K562 (cell line): ENCODE data around the gene MMP19. TPM values are rescaled to one million over a fixed set of nuclear protein-coding genes. Genes with fewer than 3 reads are reported as not detected.

Experiments
- ARID3A ChIP-seq: IDR thresholded peaks from 2 replicates; pipeline ENCODE4 v1.6.1; 2012; ENCODE audit warnings: low read depth, low read length, improper control_type of control experiment, borderline replicate concordance
- FUS ChIP-seq: fragments of 200-400 bp; formaldehyde crosslinking; optimal IDR thresholded peaks from 2 replicates; pipeline ENCODE3; 2017; ENCODE audit warnings: low read depth, low read length
- GATAD2A ChIP-seq: fragments of 450-650 bp; IDR thresholded peaks from 2 replicates; pipeline ENCODE4 v1.6.1; 2017
- HDAC2 ChIP-seq: fragments of 450-650 bp; IDR thresholded peaks from 2 replicates; pipeline ENCODE4 v1.6.1; 2016; ENCODE audit warnings: mild to moderate bottlenecking
- KLF1 ChIP-seq: fragments of 450-650 bp; IDR thresholded peaks from 2 replicates; pipeline ENCODE4 v1.6.1; 2016; ENCODE audit warnings: missing genetic modification characterization, missing compliant biosample characterization
- MXI1 ChIP-seq: IDR thresholded peaks from 2 replicates; pipeline ENCODE4 v1.6.1; 2011; ENCODE audit warnings: low read depth, mild to moderate bottlenecking, improper control_type of control experiment, low read length
- MYBL2 ChIP-seq, 2 experiments: fragments of 450-650 bp in 1 of 2; sonication (generic) in 1 of 2; formaldehyde crosslinking in 1 of 2; IDR thresholded peaks; 2 replicates each; pipeline versions ENCODE4 v1.6.1 to v1.8.1; 2017 to 2022; ENCODE audit warnings: borderline replicate concordance in 1 of 2, inconsistent platforms in 1 of 2, low read depth in 1 of 2, mild to moderate bottlenecking in 1 of 2, missing genetic modification reagents in 1 of 2, moderate library complexity in 1 of 2
- NFE2 ChIP-seq: IDR thresholded peaks from 2 replicates; pipeline ENCODE4 v1.6.1; 2014; ENCODE audit warnings: antibody characterized with exemption, low read depth
- NRF1 ChIP-seq, 2 experiments: fragments of 450-650 bp; IDR thresholded peaks in 1 of 2; conservative IDR thresholded peaks in 1 of 2; 2 replicates each; pipeline ENCODE4 v1.6.1; 2014; ENCODE audit warnings: mild to moderate bottlenecking in 2 of 2
- SAP30 ChIP-seq: fragments of 200-600 bp; sonication (generic); IDR thresholded peaks from 2 replicates; pipeline ENCODE4 v1.6.1; 2012; ENCODE audit warnings: borderline replicate concordance, low read depth, mild to moderate bottlenecking, moderate library complexity, low read length, control low read depth, inconsistent platforms; ENCODE audit not compliant: insufficient read depth, poor library complexity, severe bottlenecking
- SMAD2 ChIP-seq: fragments of 150-350 bp; IDR thresholded peaks from 2 replicates; pipeline ENCODE4 v1.6.1; 2014; ENCODE audit warnings: low read depth, mild to moderate bottlenecking, low read length
- TEAD1 ChIP-seq, 2 experiments: fragments of 450-650 bp in 1 of 2; sonication (generic) in 1 of 2; formaldehyde crosslinking; IDR thresholded peaks; 2 replicates each; pipeline versions ENCODE4 v1.4.0 to v1.8.0; 2020 to 2022; ENCODE audit warnings: mild to moderate bottlenecking in 2 of 2, missing genetic modification reagents in 1 of 2
- YY1 ChIP-seq, 3 experiments: IDR thresholded peaks; 2 replicates each; pipeline ENCODE4 v1.6.1; 2011; ENCODE audit warnings: low read length in 2 of 3, mild to moderate bottlenecking in 2 of 3, moderate library complexity in 2 of 3, borderline replicate concordance in 1 of 3, control low read depth in 1 of 3, low read depth in 1 of 3; ENCODE audit not compliant: insufficient read depth in 3 of 3, insufficient replicate concordance in 2 of 3, control insufficient read depth in 1 of 3, insufficient read length in 1 of 3; ENCODE audit errors: extremely low read depth in 1 of 3
- ZFX ChIP-seq: sonication (generic); formaldehyde crosslinking; IDR thresholded peaks from 2 replicates; pipeline ENCODE4 v1.8.0; 2022; ENCODE audit warnings: mild to moderate bottlenecking, missing genetic modification reagents, moderate library complexity
- ZNF12 ChIP-seq: sonication (generic); formaldehyde crosslinking; IDR thresholded peaks from 2 replicates; pipeline ENCODE4 v1.4.0; 2020; ENCODE audit warnings: mild to moderate bottlenecking, missing genetic modification reagents
- ZNF253 ChIP-seq: fragments of 250-450 bp; sonication (Bioruptor Pico); conservative IDR thresholded peaks from 2 replicates; pipeline ENCODE4 v1.6.1; 2021; ENCODE audit warnings: mild to moderate bottlenecking
- ZNF316 ChIP-seq: fragments of 450-650 bp; IDR thresholded peaks from 2 replicates; pipeline ENCODE4 v1.6.1; 2016
- ZNF551 ChIP-seq: fragments of 250-450 bp; sonication (Bioruptor Pico); IDR thresholded peaks from 2 replicates; pipeline ENCODE4 v1.5.0; 2021; ENCODE audit warnings: mild to moderate bottlenecking, moderate library complexity
- polyA plus RNA-seq, 8 experiments: library from polyadenylated mRNA; depleted of rRNA in 4 of 8; stranded (reverse) in 5 of 8; unstranded in 3 of 8; fragments of >200 nt; fragmentation: Nextera tagmentation in 2 of 8; fragmentation: Illumina TruSeq in 1 of 8; extraction: Ambion mirVana in 2 of 8; extraction: Trizol in 1 of 8; gene quantifications; 2 replicates each; pipeline versions ENCODE4 v1.2.1 to v1.2.3, GENCODE V29; 2011 to 2014; ENCODE audit warnings: inconsistent platforms in 1 of 8, missing spikeins in 1 of 8
- total RNA-seq, 7 experiments: library from RNA; depleted of rRNA in 6 of 7; stranded (reverse); fragments of >200 nt in 6 of 7; fragmentation: Illumina TruSeq in 2 of 7; extraction: Trizol in 2 of 7; gene quantifications; 2 replicates each; pipeline versions ENCODE4 v1.2.1 to v1.2.3, GENCODE V29; 2011 to 2021; ENCODE audit warnings: low replicate concordance in 1 of 7
- TF ChIP-seq, protein P1 (sequence below): fragments of 250-450 bp; sonication (Bioruptor Pico); IDR thresholded peaks from 2 replicates; pipeline ENCODE4 v1.4.0; 2020; ENCODE audit warnings: borderline replicate concordance
- TF ChIP-seq, protein P2 (sequence below): fragments of 250-450 bp; sonication (Bioruptor Pico); IDR thresholded peaks from 2 replicates; pipeline ENCODE4 v1.9.0; 2021; ENCODE audit warnings: mild to moderate bottlenecking, inconsistent platforms
- TF ChIP-seq, protein P3 (sequence below): fragments of 450-650 bp; IDR thresholded peaks from 2 replicates; pipeline ENCODE4 v1.6.1; 2016; ENCODE audit warnings: low read depth, mild to moderate bottlenecking, moderate library complexity

MMP19 gene
- total and polyA plus RNA-seq, 9 of the 15 experiments (the other 6 are each of a cell fraction or from before 2014, with no cell fraction given): 0.14 to 1.6 (median 0.66) TPM

DNA sequence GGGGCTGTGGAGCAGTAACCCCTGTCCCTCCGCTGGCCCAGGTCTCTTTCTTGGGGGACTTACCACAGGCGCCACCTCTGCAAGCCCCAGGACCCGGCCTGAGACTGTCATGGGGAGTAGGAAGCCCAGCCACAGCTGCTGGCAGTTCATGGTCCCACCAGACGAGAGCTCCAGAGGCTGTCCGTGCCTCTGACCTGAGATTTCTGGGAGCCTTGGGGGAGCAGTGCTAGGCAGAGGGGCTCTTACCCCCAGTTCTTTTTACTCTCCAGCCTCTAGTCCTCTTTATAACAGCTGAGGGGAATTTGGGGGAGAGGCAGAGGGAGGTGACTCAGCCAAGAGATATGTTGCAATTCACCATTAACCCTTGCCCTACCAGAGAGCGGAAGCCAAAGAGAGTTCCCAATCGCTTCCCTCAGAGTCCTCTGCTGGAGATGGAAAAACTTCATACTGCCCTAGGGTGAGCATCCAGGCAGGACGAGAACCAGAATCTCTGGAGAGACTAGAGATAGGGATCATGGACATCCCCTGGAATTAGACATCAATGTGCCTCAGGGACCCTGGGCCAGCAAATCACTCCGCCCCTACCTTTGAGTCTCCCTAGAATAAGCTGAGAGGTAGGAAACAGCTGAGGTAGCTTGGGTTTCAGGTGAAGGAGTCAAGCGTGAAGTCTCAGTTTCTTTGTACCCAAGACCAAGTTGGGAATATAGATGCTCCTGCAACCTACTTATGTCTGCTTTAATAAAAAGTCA is at the start of gene MMP19 (continued):
- TF ChIP-seq ARID3A (0 out of 2 replicates have a peak, but pooled peaks have one; percentile 19), MYBL2 (IDR thresholded peaks at IDR 0.05; ENCODE audit: low read depth) (no peak), MYBL2 (CRISPR knock-in tag; IDR thresholded peaks at IDR 0.05; ENCODE audit: borderline replicate concordance) (no peak), ZFX (no peak), MXI1 (no peak), ZNF12 (CRISPR knock-in tag) (no peak), NFE2 (peak; percentile 85), SMAD2 (no peak), TEAD1 (CRISPR knock-in tag; IDR thresholded peaks at IDR 0.05) (peak in 1 of 2 experiments; percentile 85; a peak in 2 of 4 replicates), FUS (no peak), ZNF551 (CRISPR knock-in tag) (no peak), KLF1 (tag) (no peak), NRF1 (conservative IDR thresholded peaks at IDR 0.05 in 1 of 2, IDR thresholded peaks at IDR 0.05 in 1 of 2) (no peak), YY1 (IDR thresholded peaks at IDR 0.05; ENCODE audit: borderline replicate concordance in 1 of 3, control insufficient read depth in 1 of 3, extremely low read depth in 1 of 3, insufficient read depth in 3 of 3, insufficient read length in 1 of 3, insufficient replicate concordance in 2 of 3, low read depth in 1 of 3, low read length in 2 of 3) (no peak), SAP30 (no peak), GATAD2A (peak; percentile 79; the same call in 1 of the 2 replicates), ZNF316 (no peak), ZNF253 (CRISPR knock-in tag) (no peak), HDAC2 (peak; percentile 70; the same call in 1 of the 2 replicates)
- TF ChIP-seq, protein P1, sequence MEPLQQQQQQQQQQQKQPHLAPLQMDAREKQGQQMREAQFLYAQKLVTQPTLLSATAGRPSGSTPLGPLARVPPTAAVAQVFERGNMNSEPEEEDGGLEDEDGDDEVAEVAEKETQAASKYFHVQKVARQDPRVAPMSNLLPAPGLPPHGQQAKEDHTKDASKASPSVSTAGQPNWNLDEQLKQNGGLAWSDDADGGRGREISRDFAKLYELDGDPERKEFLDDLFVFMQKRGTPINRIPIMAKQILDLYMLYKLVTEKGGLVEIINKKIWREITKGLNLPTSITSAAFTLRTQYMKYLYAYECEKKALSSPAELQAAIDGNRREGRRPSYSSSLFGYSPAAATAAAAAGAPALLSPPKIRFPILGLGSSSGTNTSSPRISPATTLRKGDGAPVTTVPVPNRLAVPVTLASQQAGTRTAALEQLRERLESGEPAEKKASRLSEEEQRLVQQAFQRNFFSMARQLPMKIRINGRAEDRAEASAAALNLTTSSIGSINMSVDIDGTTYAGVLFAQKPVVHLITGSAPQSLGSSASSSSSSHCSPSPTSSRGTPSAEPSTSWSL (CRISPR knock-in tag): no peak
- TF ChIP-seq, protein P2, sequence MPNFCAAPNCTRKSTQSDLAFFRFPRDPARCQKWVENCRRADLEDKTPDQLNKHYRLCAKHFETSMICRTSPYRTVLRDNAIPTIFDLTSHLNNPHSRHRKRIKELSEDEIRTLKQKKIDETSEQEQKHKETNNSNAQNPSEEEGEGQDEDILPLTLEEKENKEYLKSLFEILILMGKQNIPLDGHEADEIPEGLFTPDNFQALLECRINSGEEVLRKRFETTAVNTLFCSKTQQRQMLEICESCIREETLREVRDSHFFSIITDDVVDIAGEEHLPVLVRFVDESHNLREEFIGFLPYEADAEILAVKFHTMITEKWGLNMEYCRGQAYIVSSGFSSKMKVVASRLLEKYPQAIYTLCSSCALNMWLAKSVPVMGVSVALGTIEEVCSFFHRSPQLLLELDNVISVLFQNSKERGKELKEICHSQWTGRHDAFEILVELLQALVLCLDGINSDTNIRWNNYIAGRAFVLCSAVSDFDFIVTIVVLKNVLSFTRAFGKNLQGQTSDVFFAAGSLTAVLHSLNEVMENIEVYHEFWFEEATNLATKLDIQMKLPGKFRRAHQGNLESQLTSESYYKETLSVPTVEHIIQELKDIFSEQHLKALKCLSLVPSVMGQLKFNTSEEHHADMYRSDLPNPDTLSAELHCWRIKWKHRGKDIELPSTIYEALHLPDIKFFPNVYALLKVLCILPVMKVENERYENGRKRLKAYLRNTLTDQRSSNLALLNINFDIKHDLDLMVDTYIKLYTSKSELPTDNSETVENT (CRISPR knock-in tag): no peak
- TF ChIP-seq, protein P3, sequence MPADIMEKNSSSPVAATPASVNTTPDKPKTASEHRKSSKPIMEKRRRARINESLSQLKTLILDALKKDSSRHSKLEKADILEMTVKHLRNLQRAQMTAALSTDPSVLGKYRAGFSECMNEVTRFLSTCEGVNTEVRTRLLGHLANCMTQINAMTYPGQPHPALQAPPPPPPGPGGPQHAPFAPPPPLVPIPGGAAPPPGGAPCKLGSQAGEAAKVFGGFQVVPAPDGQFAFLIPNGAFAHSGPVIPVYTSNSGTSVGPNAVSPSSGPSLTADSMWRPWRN: no peak
